ENCODE measurements around the gene VSTM2L.

The VSTM2L gene

DNA sequence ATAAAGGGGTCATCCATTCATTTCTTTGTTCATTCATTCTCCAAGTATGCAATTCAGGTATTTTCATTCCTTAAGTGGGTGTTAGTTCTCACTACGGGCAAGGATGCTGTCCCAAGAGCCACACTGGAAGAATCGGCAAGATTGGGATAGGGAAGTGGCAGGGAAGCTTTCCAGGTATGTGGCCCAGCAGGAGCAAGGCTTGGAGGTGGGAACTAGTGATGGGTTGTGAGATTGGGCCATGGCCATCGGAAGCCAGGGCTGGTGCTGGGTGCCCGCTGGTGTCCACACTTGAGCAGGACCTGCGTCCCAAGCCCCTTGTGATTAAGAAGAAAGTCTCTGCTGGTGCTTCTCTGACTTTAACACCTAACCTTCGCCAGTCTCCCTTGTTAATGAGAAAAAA lies 15.1 kb downstream of the VSTM2L start:
- DNase-seq (ENCODE audit: low spot score) = no peak

DNA sequence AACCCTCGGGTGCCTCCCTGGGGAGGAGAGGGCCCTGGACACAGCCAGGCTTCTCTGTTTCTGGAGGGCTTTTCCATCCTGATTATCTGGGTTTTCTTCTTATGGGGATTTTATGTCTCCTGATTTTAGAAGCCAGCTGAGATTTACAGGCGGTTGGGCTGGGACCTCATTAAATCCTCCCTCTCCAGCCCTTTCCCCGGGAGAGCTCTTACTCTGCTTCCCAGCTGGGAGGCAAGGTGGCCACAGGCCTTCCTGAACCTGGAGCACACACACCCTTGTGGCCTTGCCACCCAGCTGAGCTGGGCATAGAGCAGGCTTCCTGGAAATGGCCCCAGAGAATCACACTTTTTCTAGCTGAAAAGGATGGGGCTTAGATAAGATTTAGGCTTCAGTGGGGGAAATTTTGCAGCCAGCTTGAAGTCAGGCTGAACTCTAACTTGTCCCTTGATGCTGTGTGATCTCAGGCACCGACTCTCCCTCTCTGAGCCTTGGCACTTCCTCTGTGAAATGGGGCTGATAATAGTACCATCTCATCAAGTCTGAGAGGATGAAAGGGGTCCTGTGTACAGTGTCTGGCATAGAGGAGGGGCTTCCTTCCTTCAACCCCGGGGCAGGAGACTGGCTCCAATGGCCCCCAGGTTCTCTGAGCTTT lies 16.6 kb downstream of the VSTM2L start:
- DNase-seq (ENCODE audit: low spot score) = no peak

- DNase-seq (ENCODE audit: low spot score) = no peak
These were observed 17.3 kb downstream of the VSTM2L start for GRCh38 chr20:37920270-37920669.

GRCh38 chr20:37920679-37921322 lies 17.9 kb downstream of the VSTM2L start:
- no peak for DNase-seq (ENCODE audit: low spot score)

DNA sequence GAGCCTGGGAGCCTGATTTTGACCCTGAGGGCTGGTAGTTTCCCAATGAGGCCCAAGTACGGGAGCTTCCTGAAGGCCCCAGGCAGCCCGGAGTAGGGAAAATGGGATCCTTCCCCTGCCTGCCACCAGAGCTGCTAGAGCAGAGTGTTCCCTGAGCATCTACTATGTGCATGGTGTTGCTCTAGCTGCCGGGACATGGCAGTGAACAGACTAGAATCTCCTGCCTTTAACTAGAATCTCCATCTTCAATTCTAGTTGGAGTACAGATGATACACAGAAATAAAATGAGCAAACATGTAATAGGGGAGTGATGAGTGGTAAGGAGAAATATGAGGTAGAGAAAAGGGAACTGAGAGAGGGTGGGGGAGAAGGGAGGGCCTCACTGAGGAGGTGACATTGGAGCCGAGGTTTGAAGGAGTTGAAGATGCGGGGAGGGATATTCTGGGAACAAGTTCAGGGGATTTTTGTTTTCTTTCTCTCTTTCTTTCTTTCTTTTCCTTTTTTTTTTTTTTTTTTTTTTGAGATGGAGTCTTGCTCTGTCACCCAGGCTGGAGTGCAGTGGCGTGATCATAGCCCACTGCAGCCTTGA lies 18.5 kb downstream of the VSTM2L start:
- DNase-seq (ENCODE audit: low spot score) = no peak

- DNase-seq (ENCODE audit: low spot score) = no peak
These were observed 19.1 kb downstream of the VSTM2L start for GRCh38 chr20:37922016-37922415.

DNA sequence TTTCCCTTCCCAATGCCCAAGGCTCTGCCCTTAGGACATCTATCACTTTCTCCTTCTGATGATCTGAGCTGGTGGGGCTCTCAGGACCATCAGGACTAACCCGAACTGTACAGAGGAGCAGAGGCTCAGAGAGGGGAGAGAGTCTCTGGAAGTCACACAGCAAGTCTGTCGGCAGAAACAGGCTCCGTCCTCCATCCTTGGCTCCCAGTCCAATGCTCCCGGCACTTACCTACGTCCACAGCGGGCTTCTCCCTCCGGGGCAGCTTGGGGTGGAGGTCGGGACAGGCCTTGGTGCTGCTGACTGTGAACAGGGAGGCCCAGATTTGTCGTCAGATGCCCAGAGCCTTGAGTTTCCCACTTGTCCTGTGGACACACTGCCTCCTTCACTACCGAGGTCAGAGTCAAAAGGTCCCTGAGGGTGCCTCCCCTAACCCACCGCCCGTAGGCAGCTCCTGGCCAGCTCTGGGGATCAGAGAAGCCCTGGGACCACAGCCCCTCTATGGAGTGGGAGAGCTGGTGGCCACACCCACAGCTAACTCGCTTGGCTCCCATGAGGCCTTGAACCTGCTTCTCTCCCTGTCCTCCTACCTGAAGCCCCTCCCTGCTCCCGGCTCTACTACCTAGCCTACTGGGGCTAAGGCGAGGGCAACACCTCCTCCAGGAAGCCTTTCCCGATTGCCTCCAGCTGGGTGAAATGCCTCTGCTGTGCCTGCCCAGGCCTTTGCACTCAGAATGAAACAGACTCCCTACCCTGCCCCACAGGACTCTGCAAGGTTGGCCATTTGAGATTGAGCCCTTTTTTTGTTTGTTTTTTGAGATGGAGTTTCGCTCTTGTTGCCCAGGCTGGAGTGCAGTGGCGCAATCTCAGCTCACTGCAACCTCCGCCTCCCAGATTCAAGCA lies 22.6 kb downstream of the VSTM2L start:
- no peak for DNase-seq (ENCODE audit: low spot score)

DNA sequence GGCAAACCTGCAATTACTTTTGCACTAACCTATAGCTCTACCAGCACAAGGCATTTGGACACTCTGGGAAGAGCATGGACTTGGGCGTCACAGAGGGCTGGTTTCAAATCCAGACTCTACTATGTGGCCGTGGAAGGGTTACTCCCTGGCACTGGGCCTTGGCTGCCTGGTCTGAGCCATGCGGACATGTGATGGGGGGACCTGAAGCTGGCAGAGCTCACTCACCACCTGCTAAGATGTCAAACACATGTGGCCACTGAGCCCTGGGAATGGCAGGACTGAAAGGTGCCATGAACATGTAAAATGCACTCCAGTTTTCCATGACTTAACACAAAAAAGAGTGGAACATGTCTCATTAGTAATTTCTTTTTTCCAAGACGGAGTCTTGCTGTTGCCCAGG lies 23.7 kb downstream of the VSTM2L start:
- no peak for DNase-seq (ENCODE audit: low spot score)

DNA sequence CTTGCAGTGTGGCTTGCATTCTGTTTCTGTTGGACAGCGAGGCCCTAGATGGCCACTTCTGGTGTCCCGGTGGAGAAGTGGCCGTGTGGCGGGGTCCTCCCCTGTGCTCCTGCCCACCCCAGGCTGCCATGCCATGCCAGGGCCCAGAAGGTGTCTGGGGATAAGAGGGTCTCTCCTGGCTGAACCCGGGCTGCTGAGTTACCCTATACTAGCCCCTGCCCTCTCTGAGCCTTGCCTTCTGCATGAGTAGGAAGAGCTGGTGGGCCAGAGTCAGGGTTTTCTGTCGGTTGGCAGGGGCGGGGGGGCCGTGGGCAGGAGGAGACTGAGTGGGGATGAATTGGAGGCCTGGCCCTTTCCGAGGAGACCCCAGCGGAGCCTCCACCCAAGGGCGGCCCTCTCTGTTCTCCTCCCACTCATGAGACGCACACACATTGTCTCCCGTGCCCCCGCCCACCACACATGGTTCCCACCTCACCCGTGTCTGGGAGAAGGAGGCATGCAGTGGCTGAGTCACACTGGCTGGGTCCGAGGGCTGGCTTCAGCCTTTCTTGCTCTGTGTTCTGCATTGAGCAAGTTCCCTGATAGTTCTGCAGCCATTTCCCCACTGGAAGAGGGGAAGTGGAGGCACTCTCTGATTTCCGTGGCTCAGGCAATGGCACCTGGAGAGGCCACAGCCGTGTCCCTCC lies 24.6 kb downstream of the VSTM2L start:
- DNase-seq (ENCODE audit: low spot score) = no peak

- DNase-seq (ENCODE audit: low spot score) = no peak
These were observed 26.2 kb downstream of the VSTM2L start for GRCh38 chr20:37928996-37929682.

GRCh38 chr20:37929683-37930014 lies 26.7 kb downstream of the VSTM2L start:
- no peak for DNase-seq (ENCODE audit: low spot score)

DNA sequence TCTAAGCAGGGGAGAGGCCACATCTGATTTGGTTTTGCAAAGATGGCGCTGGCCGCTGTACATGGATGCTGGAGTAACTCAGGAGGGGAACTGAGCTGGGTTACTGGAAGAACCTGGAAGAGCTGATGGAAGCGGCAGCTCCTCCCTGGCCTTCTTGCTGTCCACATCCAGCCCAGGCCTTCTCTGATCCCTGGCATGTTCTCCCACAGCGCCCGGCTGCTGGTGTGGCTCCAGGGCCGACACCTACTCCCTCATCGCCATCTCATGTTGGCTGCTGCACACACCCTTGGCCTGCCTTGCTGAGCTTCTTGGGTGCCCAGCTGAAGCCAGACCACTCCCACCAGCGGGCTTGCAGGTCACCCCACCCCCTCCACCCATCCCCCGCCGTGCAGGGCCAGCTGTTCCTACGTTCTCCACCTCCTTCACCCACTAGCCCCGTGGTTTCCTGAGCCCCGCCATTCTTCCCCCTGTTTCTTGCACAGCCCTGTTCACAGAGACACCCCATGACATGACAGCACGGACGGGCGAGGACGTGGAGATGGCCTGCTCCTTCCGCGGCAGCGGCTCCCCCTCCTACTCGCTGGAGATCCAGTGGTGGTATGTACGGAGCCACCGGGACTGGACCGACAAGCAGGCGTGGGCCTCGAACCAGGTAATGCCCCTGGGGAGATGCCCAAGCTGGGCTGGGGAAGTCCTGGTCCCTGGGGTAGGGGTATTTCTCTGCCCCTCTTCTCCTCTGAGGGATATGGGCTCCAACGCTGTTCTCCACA lies 28.4 kb downstream of the VSTM2L start:
- no peak for DNase-seq (ENCODE audit: low spot score)

DNA sequence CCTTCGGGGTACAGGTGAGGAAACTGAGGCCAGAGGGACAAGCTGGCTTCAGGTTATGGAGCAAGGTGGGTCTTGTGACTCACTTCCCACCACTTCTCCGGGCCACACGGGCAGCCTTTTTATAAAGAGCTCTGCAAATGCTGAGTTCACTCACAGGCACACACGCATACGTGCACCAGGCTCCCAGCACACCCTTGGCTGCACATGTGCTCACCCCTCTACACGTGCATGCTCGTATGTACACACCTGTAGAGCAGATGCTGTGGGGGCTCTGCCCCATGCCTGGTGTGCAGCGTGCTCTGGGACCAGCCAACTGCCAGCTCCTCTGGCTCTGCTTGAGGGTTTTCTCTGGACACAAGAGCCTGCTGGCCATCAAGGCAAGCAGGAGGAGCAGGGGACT lies 29.1 kb downstream of the VSTM2L start:
- no peak for DNase-seq (ENCODE audit: low spot score)

- DNase-seq (ENCODE audit: low spot score) = no peak
These were observed 30.0 kb downstream of the VSTM2L start for GRCh38 chr20:37932919-37933318.

DNA sequence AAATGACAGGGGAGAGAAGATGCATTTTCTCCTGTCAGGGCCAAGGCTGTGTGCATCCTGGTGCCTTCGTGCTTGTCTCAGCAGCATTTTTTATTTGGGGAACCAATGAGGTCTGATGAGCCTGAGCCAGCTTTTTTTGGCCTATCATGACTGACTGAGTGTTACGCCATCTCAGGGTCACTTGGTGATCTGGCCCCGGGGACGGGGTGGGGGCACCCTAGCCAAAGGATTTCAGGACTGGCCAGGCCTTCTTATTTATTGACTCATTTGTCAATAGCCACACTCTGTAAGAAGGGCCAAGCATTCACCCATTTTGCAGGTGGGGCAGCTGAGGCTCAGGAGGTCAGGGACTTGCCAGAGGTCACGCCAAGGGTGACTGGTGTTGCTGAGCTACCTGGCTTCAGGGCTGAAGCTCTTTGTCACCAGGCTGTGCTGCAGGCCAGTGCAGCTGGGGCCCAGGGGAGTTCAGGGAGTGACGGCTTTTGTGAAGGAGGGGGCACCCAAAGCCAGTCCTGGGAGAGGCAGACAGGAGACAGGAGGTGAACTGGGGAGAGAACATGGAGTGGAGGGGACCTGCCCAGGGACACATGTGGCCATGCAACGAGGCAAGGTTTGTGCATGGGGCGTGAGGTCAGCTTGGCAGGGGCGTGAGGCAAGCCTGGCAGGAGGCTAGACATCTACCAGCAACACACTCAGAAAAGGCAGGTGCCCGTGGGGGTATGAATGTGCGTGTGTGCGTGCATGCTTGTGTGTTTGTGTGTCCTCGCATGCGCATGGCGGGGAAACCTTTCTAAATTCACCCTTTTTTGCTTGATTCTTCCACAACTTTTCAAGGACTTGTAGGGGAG lies 31.1 kb downstream of the VSTM2L start:
- DNase-seq (ENCODE audit: low spot score) = no peak

DNA sequence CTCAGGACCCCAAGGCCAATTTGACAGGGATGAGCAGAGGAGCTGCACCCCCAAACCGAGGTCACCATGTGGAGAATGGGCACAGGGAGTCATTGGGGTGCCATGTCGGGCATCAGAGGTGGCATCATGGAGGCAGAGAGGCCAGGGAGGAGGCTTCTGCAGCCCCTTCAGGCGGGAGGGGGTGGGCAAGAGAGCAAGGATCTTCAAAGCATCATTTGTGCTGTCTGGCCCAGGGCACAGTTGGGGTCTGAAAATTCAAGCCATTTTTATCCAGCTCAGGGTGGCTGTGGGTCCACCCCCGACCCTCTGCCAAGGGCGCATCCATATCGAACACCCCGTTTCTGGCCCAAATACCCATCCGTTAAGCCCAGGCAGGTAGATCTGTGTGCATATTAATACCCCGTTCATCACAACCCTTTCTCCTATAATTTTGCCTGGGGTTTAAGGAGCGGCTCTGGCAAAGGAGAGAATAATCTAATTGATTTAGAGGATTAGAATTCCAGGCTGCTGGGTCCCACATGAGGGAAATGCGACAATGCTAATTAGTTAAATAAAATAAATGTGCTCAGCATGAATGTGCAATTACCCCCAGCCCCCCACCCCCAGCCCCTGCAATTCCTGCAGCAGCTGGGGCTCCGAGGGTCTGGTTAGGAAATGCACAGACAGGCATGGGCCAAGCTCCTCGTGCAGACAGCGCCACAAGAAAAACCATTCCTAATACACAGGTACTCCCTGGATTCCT lies 31.9 kb downstream of the VSTM2L start:
- no peak for DNase-seq (ENCODE audit: low spot score)

DNA sequence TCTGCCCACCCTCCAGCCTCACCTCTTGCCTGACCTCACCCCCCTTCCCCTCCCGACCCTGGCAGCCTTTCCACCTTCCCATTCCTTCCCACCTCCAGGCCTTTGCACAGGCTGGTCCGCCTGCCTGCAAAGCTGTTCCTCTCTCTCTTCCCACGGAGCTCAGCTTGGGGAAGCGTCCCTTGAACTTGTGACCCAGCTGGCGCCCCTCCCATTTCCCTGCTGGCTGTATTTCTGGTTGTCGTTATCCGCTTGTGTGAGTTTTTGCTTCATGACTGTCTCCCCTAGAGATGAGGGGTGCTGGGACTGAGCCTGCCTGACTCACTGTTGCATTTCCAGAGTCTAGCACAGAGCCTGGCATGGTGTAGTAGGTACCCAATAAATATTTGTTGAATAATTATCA lies 32.5 kb downstream of the VSTM2L start:
- no peak for DNase-seq (ENCODE audit: low spot score)

- no peak for DNase-seq (ENCODE audit: low spot score)
These were observed 33.1 kb downstream of the VSTM2L start for GRCh38 chr20:37936041-37936440.

DNA sequence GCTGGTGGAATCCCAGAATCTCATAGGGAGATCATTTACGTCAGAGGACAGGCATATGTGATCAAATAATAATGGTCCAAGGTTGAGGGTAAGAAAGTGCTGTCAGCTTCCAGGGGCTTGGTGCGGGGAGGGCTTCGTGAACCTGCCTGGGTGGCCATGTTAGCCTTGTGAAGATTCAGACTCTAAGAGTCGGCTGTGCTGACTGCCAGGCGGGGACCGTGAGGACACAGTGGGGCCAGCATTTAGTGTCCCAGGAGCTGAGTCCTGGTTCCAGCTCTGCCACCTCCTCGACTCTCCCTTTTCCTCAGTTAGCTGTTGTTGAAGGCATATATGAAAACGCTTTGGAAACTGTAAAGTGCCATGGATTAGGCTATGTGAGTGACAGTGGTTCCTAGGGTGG lies 33.5 kb downstream of the VSTM2L start:
- no peak for DNase-seq (ENCODE audit: low spot score)
